HG03196 (cell line): Measurements from ENCODE around the gene TAF15.

Experiments used
- ATAC-seq: cut with Tn5 transposase; IDR thresholded peaks from one replicate; pipeline ENCODE4 v1.9.1; 2021; ENCODE audit not compliant: unreplicated experiment

The TAF15 gene

GRCh38 chr17:35786941-35787432 is 22.3 kb upstream of the TAF15 start:
- ATAC-seq: no peak

GRCh38 chr17:35788477-35789368 is 20.6 kb upstream of the TAF15 start:
- no peak for ATAC-seq

GRCh38 chr17:35790841-35791240 is 18.4 kb upstream of the TAF15 start:
- no peak for ATAC-seq

GRCh38 chr17:35791681-35792350 is 17.5 kb upstream of the TAF15 start:
- no peak for ATAC-seq

GRCh38 chr17:35793257-35793656 is 16.0 kb upstream of the TAF15 start:
- no peak for ATAC-seq

GRCh38 chr17:35795007-35795870 is 14.0 kb upstream of the TAF15 start, which contains the start of gene MMP28:
TSS of gene MMP28 (minus strand) at chr17:35795641. CDS start at chr17:35795377, 264 bp downstream.
- ATAC-seq: no peak

GRCh38 chr17:35795871-35796265 is 13.4 kb upstream of the TAF15 start:
- ATAC-seq: no peak

GRCh38 chr17:35796942-35797341 is 12.3 kb upstream of the TAF15 start:
- no peak for ATAC-seq

GRCh38 chr17:35797370-35797769 is 11.9 kb upstream of the TAF15 start:
- ATAC-seq: no peak

GRCh38 chr17:35797918-35798317 is 11.4 kb upstream of the TAF15 start:
- no peak for ATAC-seq

GRCh38 chr17:35799942-35800341 is 9.3 kb upstream of the TAF15 start:
- no peak for ATAC-seq

- no peak for ATAC-seq
These were observed 7.6 kb upstream of the TAF15 start for GRCh38 chr17:35801583-35802224.

- ATAC-seq: no peak
These were observed 4.6 kb upstream of the TAF15 start for GRCh38 chr17:35804658-35805192.

- ATAC-seq: no peak
These were observed 1.7 kb upstream of the TAF15 start for GRCh38 chr17:35807371-35808144.

- no peak for ATAC-seq
These were observed 883 bp upstream of the TAF15 start for GRCh38 chr17:35808240-35808961.

GRCh38 chr17:35809855-35810461 is 674 bp downstream of the TAF15 start:
- ATAC-seq: no peak

- ATAC-seq: no peak
These were observed 2.5 kb downstream of the TAF15 start for GRCh38 chr17:35811759-35812158.

- no peak for ATAC-seq
These were observed 3.2 kb downstream of the TAF15 start for GRCh38 chr17:35812456-35812855.
